ENCODE measurements around the gene VAV2. TPM values are rescaled to one million over a fixed set of nuclear protein-coding genes. Genes with fewer than 3 reads are reported as not detected.
"Not testable (repeated sequence)": the region's sequence is repeated elsewhere in the genome, so short reads cannot be mapped to it uniquely, and the experiment has no call there.

The VAV2 gene
- polyA plus RNA-seq, 1 donor: 17.3 TPM

DNA sequence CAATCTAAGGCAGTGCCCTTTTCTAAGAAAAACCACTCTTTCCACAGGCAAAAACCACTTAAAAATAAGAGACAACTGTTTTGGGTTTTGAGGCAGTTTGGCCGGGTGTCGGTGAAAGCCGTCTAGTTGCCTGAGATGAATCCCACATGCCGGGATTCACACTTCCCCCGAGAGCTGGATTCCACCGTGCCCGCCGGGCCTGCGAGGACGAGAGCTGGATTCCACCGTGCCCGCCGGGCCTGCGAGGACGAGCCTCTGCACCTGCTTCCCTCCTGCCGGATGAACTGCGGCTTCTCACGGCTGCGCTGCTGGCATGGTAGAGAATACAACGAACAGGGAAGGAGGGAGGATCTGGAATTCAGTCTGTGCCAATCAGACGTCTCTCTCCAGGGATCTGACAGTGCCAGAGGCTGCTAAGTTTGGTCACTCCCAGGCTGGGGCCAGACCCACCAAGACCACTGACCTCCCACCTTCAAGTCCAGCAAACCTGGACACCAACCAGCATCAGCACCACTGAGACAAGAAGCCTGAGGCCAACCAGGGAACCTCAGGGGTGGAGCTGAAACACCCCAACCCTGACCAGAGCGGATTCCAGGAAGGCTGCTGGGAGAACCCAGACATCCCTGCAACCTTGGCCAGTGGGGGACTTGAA, 23.0 kb downstream of the VAV2 start:
- no peak for DNase-seq

- DNase-seq: no peak
Observed at GRCh38 chr9:133968428-133968827, 23.7 kb downstream of the VAV2 start.

GRCh38 chr9:133967024-133967741, 24.9 kb downstream of the VAV2 start:
- DNase-seq: no peak

DNA sequence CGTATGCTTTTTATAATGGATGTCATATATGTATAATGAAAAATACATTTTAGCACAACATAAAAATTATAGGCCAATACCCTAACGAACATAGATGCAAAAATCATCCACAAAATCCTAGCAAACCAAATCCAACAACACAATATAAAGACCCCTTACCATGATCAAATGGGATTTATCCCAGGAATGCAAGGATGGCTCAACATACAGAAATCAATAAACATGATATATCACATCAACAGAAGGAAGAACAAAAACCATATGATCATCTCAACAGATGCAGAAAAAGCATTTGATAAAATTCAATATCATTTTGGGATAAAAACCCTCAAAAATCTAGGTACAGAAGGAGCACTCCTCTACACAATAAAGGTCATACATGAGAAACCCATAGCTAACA, 27.7 kb downstream of the VAV2 start:
- no peak for DNase-seq

GRCh38 chr9:133963166-133963565, 29.0 kb downstream of the VAV2 start:
- no peak for DNase-seq

- DNase-seq: no peak
Observed at GRCh38 chr9:133962341-133962740, 29.8 kb downstream of the VAV2 start.

GRCh38 chr9:133961226-133962165, 30.6 kb downstream of the VAV2 start:
- DNase-seq: no peak

DNA sequence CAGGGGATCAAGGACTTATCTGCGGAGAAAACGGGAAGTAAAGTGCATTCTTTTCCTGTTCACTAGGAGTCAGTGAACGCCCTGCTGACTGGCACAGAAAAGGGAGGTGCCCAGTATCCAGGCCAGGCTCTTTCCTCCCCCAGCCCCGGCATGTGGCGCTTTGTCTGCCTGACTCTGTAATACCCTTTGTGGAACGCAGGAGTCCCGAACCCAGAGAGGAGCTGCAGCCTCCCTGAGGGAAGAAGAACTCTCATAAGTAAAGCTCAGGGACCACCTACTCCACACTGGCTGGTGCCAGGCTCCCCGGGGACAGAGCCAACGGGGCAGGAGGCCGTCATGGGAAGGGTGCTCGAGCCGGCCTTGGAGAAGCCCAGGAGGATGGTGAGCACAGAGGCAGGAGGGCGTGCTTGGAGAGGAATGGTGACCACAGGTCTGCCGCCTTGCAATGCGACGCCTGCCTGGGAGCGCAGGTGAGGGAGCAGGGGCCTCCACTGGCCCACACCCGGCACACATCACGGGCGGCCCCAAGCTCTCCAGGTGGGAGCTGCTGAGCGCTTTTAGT, 31.5 kb downstream of the VAV2 start:
- no peak for DNase-seq

DNA sequence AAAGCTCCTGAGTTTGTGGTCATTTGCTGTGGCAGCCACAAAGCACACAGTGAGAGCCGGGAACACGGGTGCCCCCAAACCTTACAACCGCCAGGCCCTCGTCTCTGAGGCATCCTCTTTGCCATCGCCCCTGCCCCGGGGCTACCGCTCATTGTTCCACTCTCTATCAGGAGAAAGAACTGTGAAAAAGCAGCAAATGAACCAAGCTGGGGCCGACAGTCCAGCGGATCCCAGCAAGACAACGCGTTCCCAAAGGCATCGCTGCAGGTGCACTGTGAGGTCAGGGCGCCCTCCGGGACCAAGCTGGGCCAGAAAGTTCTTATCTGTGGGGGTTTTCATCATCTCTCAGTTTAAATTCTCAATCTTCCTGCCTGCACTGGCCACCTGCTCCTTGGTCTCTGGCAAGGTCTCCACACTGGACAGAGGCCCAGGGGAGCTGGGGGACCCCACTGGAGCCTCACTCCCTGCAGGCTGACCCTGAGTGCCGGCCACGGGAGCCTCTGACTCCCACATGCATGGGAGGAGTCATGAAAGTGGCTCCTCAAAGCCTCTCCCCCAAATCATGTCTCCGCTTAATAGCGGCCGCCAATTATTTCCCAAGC, 32.1 kb downstream of the VAV2 start:
- DNase-seq: no peak

GRCh38 chr9:133959171-133959570, 33.0 kb downstream of the VAV2 start:
- no peak for DNase-seq

- no peak for DNase-seq
Observed at GRCh38 chr9:133958756-133959155, 33.4 kb downstream of the VAV2 start.

GRCh38 chr9:133957772-133958171, 34.4 kb downstream of the VAV2 start:
- DNase-seq: not testable (repeated sequence)

- no peak for DNase-seq
Observed at GRCh38 chr9:133957328-133957727, 34.8 kb downstream of the VAV2 start.

GRCh38 chr9:133956520-133957076, 35.5 kb downstream of the VAV2 start:
- peak; percentile 37 for DNase-seq

GRCh38 chr9:133955821-133956411, 36.2 kb downstream of the VAV2 start:
- DNase-seq: peak; percentile 29

DNA sequence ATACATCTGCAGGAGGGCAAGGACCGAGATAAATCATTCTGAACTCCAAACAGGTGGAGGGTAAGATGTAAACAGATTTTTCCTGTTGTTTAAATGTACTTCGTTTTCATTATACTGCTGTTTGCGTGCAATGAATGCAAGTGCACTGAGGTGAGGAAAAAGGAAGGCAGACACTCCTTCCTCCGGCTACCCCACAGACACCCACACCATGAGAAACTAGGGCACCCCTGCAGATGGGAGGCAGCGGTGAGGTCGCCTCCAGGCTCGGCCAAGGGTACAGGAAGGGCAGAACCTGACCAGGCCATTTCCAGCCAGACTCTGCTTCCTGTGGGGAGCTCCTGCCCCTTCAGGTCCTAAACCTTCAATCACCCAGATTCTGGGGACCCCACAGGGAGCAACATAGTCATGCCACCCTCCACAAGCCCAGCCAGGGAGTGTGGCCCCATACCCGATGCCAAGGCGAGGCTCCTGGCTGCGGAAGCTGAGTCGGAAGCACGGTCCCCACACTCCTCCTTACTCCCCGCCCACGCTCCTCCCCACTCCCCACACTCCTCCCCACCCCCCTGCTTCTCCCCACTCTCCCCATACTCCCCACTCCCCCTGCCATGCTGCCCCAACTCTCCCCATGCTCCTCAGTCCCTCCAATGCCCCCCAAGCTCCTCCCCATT, 37.1 kb downstream of the VAV2 start:
- no peak for DNase-seq

GRCh38 chr9:133953976-133954709, 38.0 kb downstream of the VAV2 start:
- no peak for DNase-seq

GRCh38 chr9:133953621-133953975, 38.5 kb downstream of the VAV2 start:
- no peak for DNase-seq

DNA sequence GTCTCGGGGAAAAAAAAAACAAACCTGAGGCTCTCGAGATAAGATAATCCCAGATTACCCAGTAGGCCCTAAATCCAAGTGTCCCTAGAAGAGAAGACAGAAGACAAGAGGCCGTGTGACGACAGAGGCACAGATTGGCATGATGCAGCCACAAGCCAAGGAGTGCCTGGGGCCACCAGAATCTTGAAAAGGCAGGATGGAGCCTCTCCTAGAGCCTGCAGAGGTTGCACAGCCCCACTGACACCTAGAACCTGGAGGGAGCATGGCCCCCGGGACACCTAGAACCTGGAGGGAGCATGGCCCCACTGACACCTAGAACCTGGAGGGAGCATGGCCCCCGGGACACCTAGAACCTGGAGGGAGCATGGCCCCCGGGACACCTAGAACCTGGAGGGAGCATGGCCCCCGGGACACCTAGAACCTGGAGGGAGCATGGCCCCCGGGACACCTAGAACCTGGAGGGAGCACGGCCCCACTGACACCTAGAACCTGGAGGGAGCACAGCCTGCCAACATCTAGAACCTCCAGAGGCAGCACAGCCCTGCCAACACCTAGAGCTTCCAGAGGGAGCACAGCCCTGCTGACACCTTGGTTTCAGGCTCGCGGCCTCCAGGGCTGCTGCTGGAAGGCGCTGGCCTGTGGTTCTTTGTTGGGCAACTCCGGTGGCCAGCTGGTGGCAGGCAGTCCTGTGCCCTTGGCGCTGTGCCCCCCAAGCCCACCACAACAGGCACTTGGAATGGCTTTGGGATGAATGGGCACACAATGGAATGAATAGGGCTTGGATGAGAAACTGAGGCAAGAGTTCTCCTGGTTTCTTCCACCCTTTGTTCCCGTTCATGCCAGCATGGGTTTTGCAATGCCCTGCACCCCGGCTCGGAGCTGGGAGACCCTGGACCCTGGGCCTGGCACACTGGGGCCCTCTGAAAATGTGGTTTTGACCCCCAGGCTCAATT, 39.2 kb downstream of the VAV2 start:
- DNase-seq: no peak

All from hindlimb muscle (tissue), 1 donor.